Measurements from ENCODE around the gene HSFX1. TPM values are rescaled to one million over a fixed set of nuclear protein-coding genes. Genes with fewer than 3 reads are reported as not detected.
"Not testable (repeated sequence)": the region's sequence is repeated elsewhere in the genome, so short reads cannot be mapped to it uniquely, and the experiment has no call there.

HSFX1 gene
- under 1 TPM; 0.31 to 0.61 TPM for total RNA-seq

- H3K4me1 Mint-ChIP-seq (ENCODE audit: low read depth); CTCF ChIA-PET; intact Hi-C loops (cut with micrococcal nuclease); H3K27ac Mint-ChIP-seq; H3K9me3 Mint-ChIP-seq; H3K36me3 Mint-ChIP-seq (ENCODE audit: low read depth); H3K4me3 Mint-ChIP-seq; ATAC-seq; H3K27me3 Mint-ChIP-seq; POLR2A ChIA-PET; DNase-seq: not testable (repeated sequence)
Observed at GRCh38 chrX:149773768-149774167, at the start of gene HSFX1. Gene HSFX1, plus strand, starts transcription at chrX:149774068. Its CDS starts 614 bp downstream, at chrX:149774682.

GRCh38 chrX:149727308-149727707, 46.6 kb upstream of the HSFX1 start:
- H3K27me3 Mint-ChIP-seq; H3K36me3 Mint-ChIP-seq (ENCODE audit: low read depth); ATAC-seq; H3K4me1 Mint-ChIP-seq (ENCODE audit: low read depth); POLR2A ChIA-PET; DNase-seq; CTCF ChIA-PET; H3K27ac Mint-ChIP-seq; intact Hi-C loops (cut with micrococcal nuclease); H3K9me3 Mint-ChIP-seq; H3K4me3 Mint-ChIP-seq: not testable (repeated sequence)

GRCh38 chrX:149742269-149742668, 31.6 kb upstream of the HSFX1 start:
- H3K4me1 Mint-ChIP-seq (ENCODE audit: low read depth); intact Hi-C loops (cut with micrococcal nuclease): not testable (repeated sequence)

GRCh38 chrX:149746390-149747007, 27.4 kb upstream of the HSFX1 start:
- DNase-seq; intact Hi-C loops (cut with micrococcal nuclease); H3K27ac Mint-ChIP-seq; H3K9me3 Mint-ChIP-seq; CTCF ChIA-PET; H3K27me3 Mint-ChIP-seq; H3K4me1 Mint-ChIP-seq (ENCODE audit: low read depth); H3K4me3 Mint-ChIP-seq; POLR2A ChIA-PET; H3K36me3 Mint-ChIP-seq (ENCODE audit: low read depth): not testable (repeated sequence)
- peak; percentile 42 for ATAC-seq

More at GRCh38 chrX:149742269-149742668, 31.6 kb upstream of the HSFX1 start:
- POLR2A ChIA-PET; H3K27me3 Mint-ChIP-seq; H3K9me3 Mint-ChIP-seq; CTCF ChIA-PET; H3K4me3 Mint-ChIP-seq; H3K27ac Mint-ChIP-seq; DNase-seq; H3K36me3 Mint-ChIP-seq (ENCODE audit: low read depth); ATAC-seq: not testable (repeated sequence)

GRCh38 chrX:149757206-149758067, 16.4 kb upstream of the HSFX1 start:
- Mint-ChIP-seq H3K4me1 (ENCODE audit: low read depth) (no peaks in the 10 kb centered on the region), H3K9me3 (no peaks in the 10 kb centered on the region)
- CTCF ChIA-PET: no interaction called here

GRCh38 chrX:149758068-149758714, 15.7 kb upstream of the HSFX1 start:
- no peak overlapping the region for H3K27ac Mint-ChIP-seq
- CTCF ChIA-PET: no interaction called here
- ATAC-seq (no peak), DNase-seq (no peak)
- H3K36me3 Mint-ChIP-seq (ENCODE audit: low read depth): no peaks in the 10 kb centered on the region
- POLR2A ChIA-PET: no interaction called here
- intact Hi-C loops (cut with micrococcal nuclease): no loop called here
- no peaks in the 10 kb centered on the region for H3K4me1 Mint-ChIP-seq (ENCODE audit: low read depth)
- H3K4me3 Mint-ChIP-seq: no peak overlapping the region
- peaks cover 2% of the 10 kb centered on the region for H3K27me3 Mint-ChIP-seq
- no peaks in the 10 kb centered on the region for H3K9me3 Mint-ChIP-seq
- no peak for TF ChIP-seq CTCF (IDR thresholded peaks at IDR 0.05)

More at GRCh38 chrX:149757206-149758067, 16.4 kb upstream of the HSFX1 start:
- TF ChIP-seq CTCF (IDR thresholded peaks at IDR 0.05): no peak
- H3K36me3 Mint-ChIP-seq (ENCODE audit: low read depth): no peaks in the 10 kb centered on the region
- POLR2A ChIA-PET: no interaction called here
- ATAC-seq (no peak), DNase-seq (no peak)
- H3K27ac Mint-ChIP-seq: no peak overlapping the region
- no peak overlapping the region for H3K4me3 Mint-ChIP-seq
- intact Hi-C loops (cut with micrococcal nuclease): no loop called here
- peaks cover 2% of the 10 kb centered on the region for H3K27me3 Mint-ChIP-seq

GRCh38 chrX:149758715-149759078, 15.2 kb upstream of the HSFX1 start:
- intact Hi-C loops (cut with micrococcal nuclease); H3K9me3 Mint-ChIP-seq; DNase-seq; ATAC-seq; H3K36me3 Mint-ChIP-seq (ENCODE audit: low read depth); H3K4me3 Mint-ChIP-seq; CTCF ChIA-PET; H3K27ac Mint-ChIP-seq; POLR2A ChIA-PET; H3K4me1 Mint-ChIP-seq (ENCODE audit: low read depth); H3K27me3 Mint-ChIP-seq: not testable (repeated sequence)

All from activated CD8-positive, alpha-beta T cell treated with anti-CD3 and anti-CD28 coated beads for 36 hours (primary cell).